Esophagus muscularis mucosa (tissue), 4 donors: ENCODE data around the gene TESK1. TPM values are rescaled to one million over a fixed set of nuclear protein-coding genes. Genes with fewer than 3 reads are reported as not detected.
A peak's percentile ranks its signal among the peaks of the same experiment; 100 is the strongest.

Experiments used
- DNase-seq: peaks from one replicate; pipeline ENCODE4 v3.0.0-alpha.2; 2017; ENCODE audit errors: extremely low spot score
- H3K27ac ChIP-seq, 4 donors: fragments of 200-600 bp; sonication (generic); replicated peaks in 1 of 4; 1 replicate in 3 of 4; 2 replicates in 1 of 4; pipeline ENCODE4 v1.5.1; 2016 to 2019; ENCODE audit warnings: mild to moderate bottlenecking in 1 of 4
- H3K27me3 ChIP-seq, 4 donors: fragments of 200-600 bp; sonication (generic); one replicate each; pipeline versions ENCODE4 v1.5.1 to v1.6.0; 2016 to 2019
- H3K36me3 ChIP-seq, 4 donors: fragments of 200-600 bp; sonication (generic); one replicate each; pipeline ENCODE4 v1.5.1; 2016 to 2019
- H3K4me1 ChIP-seq, 4 donors: fragments of 200-600 bp; sonication (generic); one replicate each; pipeline ENCODE4 v1.5.1; 2016 to 2019
- H3K4me3 ChIP-seq, 4 donors: fragments of 200-600 bp; sonication (generic); 1 replicate in 2 of 4; 2 replicates in 2 of 4; pipeline ENCODE4 v1.5.1; 2016 to 2019; ENCODE audit warnings: mild to moderate bottlenecking in 4 of 4, moderate library complexity in 1 of 4
- H3K9me3 ChIP-seq, 4 donors: fragments of 200-600 bp; sonication (generic); 1 replicate in 3 of 4; 2 replicates in 1 of 4; pipeline ENCODE4 v1.5.1; 2016 to 2019
- EP300 ChIP-seq: sonication (generic); formaldehyde crosslinking; IDR thresholded peaks from one replicate; pipeline ENCODE4 v1.6.1; 2017; ENCODE audit warnings: antibody characterized with exemption
- POLR2A ChIP-seq: fragments of 450-650 bp; IDR thresholded peaks from one replicate; pipeline ENCODE4 v1.6.1; 2017; ENCODE audit warnings: antibody characterized with exemption, moderate library complexity, mild to moderate bottlenecking, low read depth
- POLR2AphosphoS5 ChIP-seq, 2 donors: sonication (generic); formaldehyde crosslinking; IDR thresholded peaks; one replicate each; pipeline ENCODE4 v1.6.1; 2017; ENCODE audit warnings: antibody characterized with exemption in 2 of 2
- WGBS: methylation state at CpG from one replicate; pipeline ENCODE4 v1.1.5; 2018; 5-methylcytosine and 5-hydroxymethylcytosine counted together
- intact Hi-C: fragments of 100-400 bp; cut with DNase I; formaldehyde crosslinking; loops from one replicate; pipeline ENCODE4 v1.15.1; 2023
- total RNA-seq, 4 donors: library from RNA; depleted of rRNA; stranded (reverse); fragments of >200 nt; gene quantifications; one replicate each; pipeline versions ENCODE4 v1.1.0 to v1.2.1, GENCODE V29; 2016
- TF ChIP-seq, protein P1 (sequence below), 3 experiments: fragments of 200-600 bp in 2 of 3; fragments of 450-650 bp in 1 of 3; sonication (generic) in 2 of 3; IDR thresholded peaks; one replicate each; pipeline ENCODE4 v1.5.1; 2017 to 2019; ENCODE audit warnings: antibody characterized with exemption in 3 of 3, mild to moderate bottlenecking in 2 of 3, moderate library complexity in 1 of 3

Gene TESK1
- total RNA-seq, 4 donors from 2014 or later, result 48.2 to 80.6 (median 63.4) TPM

DNA sequence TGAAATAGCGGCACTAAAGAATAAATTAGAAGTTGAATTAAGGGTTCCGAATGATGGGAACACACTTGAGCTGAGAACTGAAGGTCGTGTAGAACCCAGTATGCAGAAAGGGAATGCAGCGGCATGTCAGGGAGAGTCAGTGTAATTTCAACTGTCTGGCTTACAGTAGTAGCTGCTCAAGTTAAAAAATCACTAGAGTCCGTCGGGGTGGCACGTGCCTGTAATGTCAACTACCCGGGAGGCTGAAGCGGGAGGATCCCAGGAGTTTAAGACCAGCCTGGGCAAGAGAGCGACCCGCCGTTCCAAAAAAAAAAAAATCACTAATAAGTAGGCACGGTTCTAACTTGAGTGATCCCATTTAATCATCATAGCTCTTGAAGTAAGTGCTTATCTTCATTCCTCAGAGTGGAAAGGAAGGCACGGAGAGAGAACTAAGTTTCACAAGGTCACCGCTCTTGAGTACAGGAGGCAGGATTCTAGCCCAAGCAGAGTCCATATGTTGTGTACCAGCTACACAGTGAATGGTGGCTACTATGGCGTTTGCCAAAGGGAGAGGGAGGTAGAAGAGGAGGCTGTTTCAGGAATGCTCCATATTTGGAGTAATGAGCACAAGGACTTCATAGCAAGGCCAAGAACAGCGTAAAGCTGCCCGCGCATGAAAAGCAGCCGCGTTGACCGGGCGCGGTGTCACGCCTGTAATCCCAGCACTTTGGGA lies 51.9 kb downstream of the TESK1 start:
- Histone ChIP-seq H3K27me3 (no peaks in the 10 kb centered on the region), H3K4me1 (peaks cover 39 to 47% (median 45%) of the 10 kb centered on the region in 4 donors), H3K27ac (peak overlapping the region; percentile 95 to 99 (median 98)), H3K36me3 (peaks cover 0 to 20% (median 9%) of the 10 kb centered on the region in 4 donors), H3K9me3 (no peaks in the 10 kb centered on the region), H3K4me3 (peak overlapping the region; percentile 68 to 97 (median 82))
- 20% methylated on average over 25 of the region's 25 CpGs for WGBS
- intact Hi-C loops, result no loop called here
- peak; percentile 92 for DNase-seq
- no peak for TF ChIP-seq POLR2A
- TF ChIP-seq, protein P1, sequence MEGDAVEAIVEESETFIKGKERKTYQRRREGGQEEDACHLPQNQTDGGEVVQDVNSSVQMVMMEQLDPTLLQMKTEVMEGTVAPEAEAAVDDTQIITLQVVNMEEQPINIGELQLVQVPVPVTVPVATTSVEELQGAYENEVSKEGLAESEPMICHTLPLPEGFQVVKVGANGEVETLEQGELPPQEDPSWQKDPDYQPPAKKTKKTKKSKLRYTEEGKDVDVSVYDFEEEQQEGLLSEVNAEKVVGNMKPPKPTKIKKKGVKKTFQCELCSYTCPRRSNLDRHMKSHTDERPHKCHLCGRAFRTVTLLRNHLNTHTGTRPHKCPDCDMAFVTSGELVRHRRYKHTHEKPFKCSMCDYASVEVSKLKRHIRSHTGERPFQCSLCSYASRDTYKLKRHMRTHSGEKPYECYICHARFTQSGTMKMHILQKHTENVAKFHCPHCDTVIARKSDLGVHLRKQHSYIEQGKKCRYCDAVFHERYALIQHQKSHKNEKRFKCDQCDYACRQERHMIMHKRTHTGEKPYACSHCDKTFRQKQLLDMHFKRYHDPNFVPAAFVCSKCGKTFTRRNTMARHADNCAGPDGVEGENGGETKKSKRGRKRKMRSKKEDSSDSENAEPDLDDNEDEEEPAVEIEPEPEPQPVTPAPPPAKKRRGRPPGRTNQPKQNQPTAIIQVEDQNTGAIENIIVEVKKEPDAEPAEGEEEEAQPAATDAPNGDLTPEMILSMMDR (IDR thresholded peaks at IDR 0.05), result no peak
- no peak for TF ChIP-seq EP300
- TF ChIP-seq POLR2AphosphoS5 (IDR thresholded peaks at IDR 0.05), result no peak

DNA sequence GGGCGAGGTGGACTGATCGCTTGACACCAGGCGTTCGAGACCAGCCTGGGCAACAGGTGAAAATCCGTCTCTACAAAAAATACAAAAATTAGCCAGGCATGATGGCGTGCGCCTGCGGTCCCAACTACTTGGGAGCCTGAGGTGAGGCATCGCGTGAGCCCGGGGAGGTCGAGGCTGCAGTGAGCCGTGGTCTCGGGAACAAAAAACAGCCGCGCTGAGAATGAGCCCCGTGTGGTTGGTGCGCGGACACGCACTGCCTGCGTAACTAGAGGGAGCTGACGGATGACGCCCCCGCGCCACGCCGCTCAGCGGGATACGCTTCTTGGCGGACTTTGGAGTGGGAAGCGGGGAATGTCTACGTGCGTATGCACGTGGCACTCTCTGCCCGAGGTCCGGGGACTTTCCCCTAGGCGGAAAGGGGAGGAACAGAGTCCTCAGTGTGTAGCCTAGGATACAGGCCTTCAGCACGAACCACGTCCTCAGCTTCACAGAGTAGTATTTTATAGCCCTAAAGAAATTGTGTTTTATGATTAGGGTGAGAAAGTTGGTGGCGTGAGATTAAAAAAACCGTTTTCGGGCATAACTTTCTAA lies 52.6 kb downstream of the TESK1 start, which contains the start of gene RMRP:
RMRP (minus strand) TSS at position 474 of the 591 bp plus-strand sequence.
- TF ChIP-seq POLR2AphosphoS5 (IDR thresholded peaks at IDR 0.05) (peak in 1 of 2 donors; percentile 99), POLR2A (peak; percentile 58), EP300 (peak; percentile 97)
- TF ChIP-seq, protein P1 (IDR thresholded peaks at IDR 0.05), result peak in 2 of 3 experiments; percentile 41 to 53
- H3K27ac ChIP-seq, result peak within 1 kb of the TSS; percentile 95 to 99 (median 98)
- peak; percentile 99 for DNase-seq
- H3K4me1 ChIP-seq, result peaks cover 43 to 54% (median 51%) of the 10 kb centered on the region in 4 donors
- peak within 1 kb of the TSS; percentile 68 to 97 (median 82) for H3K4me3 ChIP-seq
- H3K27me3 ChIP-seq, result no peaks in the 10 kb centered on the region
- intact Hi-C loops, result loop anchor here (2.0 kb wide), 2 partner anchors 33 to 71 kb away; no protein-coding TSS in a partner anchor
- 0% methylated on average over 24 of the region's 42 CpGs for WGBS
- H3K9me3 ChIP-seq, result no peaks in the 10 kb centered on the region
- peaks cover 0 to 20% (median 9%) of the 10 kb centered on the region in 4 donors for H3K36me3 ChIP-seq

DNA sequence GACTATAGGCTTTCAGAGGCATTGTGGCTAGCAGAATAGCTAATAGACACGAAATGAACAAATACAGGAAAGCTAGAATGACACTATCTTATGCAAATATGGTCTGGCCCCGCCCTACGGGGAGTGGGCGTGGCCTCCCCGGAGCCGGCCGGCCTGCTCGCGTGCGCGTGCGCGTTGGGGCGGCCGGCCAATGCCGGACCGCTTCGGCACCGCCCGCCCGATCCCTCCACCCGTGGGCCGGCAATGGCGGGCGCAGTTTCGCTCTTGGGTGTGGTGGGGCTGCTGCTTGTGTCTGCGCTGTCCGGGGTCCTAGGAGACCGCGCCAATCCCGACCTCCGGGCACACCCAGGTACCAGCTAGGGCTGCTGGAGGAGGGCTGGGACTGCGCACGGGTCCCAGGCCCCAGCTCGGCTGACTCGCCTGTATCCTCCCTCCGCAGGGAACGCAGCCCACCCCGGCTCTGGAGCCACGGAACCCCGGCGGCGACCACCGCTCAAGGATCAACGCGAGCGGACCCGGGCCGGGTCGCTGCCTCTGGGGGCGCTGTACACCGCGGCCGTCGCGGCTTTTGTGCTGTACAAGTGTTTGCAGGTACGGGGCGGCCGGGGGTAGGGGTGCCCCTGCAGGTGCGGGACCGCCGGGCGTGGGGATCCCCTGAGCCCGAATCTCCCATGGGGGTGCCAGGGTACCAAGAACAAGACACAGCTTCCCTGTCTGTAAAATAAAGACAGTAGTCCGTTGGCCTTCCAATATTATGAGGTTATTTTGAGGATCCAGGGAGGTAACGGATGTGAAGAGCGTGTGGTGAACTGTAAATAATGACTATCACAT lies 53.3 kb downstream of the TESK1 start, which contains the start of gene CCDC107:
CCDC107 (plus strand) TSS at position 156 of the 831 bp plus-strand sequence; CDS start at position 244, 88 bp downstream.
- Histone ChIP-seq H3K27me3 (no peaks in the 10 kb centered on the region), H3K36me3 (peaks cover 0 to 20% (median 9%) of the 10 kb centered on the region in 4 donors), H3K4me1 (peaks cover 43 to 61% (median 58%) of the 10 kb centered on the region in 4 donors), H3K4me3 (peak within 1 kb of the TSS; percentile 68 to 97 (median 82)), H3K27ac (peak within 1 kb of the TSS; percentile 95 to 99 (median 98)), H3K9me3 (no peaks in the 10 kb centered on the region)
- no peak for DNase-seq
- intact Hi-C loops, result loop anchor here (2.0 kb wide), 2 partner anchors 32 to 70 kb away; no protein-coding TSS in a partner anchor
- WGBS, result 0% methylated on average over 9 of the region's 67 CpGs
- TF ChIP-seq POLR2A, result peak; percentile 95
- peak in 1 of 2 donors; percentile 79 for TF ChIP-seq POLR2AphosphoS5 (IDR thresholded peaks at IDR 0.05)
- TF ChIP-seq, protein P1 (IDR thresholded peaks at IDR 0.05), result peak in 2 of 3 experiments; percentile 38 to 50
- TF ChIP-seq EP300, result no peak

DNA sequence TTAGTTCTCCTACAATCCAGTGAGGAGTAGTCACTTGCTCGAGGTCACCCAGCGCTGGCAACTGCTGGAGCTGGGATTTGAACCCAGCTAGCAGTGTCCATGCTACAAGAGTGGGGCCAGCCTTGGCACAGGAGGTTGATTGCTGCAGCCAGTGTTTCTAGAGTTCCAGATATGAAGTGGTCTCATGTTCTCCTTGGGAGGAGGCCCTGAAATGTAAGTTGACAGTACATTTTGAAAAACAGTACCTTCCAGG lies 53.8 kb downstream of the TESK1 start:
- Histone ChIP-seq H3K4me3 (peak overlapping the region; percentile 68 to 97 (median 82)), H3K36me3 (peaks cover 0 to 20% (median 9%) of the 10 kb centered on the region in 4 donors), H3K27ac (peak overlapping the region; percentile 95 to 99 (median 98)), H3K9me3 (no peaks in the 10 kb centered on the region), H3K4me1 (peaks cover 43 to 66% (median 64%) of the 10 kb centered on the region in 4 donors), H3K27me3 (no peaks in the 10 kb centered on the region)
- DNase-seq, result no peak
- intact Hi-C loops, result loop anchor here (2.0 kb wide), 2 partner anchors 32 to 70 kb away; no protein-coding TSS in a partner anchor
- TF ChIP-seq, protein P1 (IDR thresholded peaks at IDR 0.05), result no peak
- no peak for TF ChIP-seq EP300
- no peak for TF ChIP-seq POLR2A
- no peak for TF ChIP-seq POLR2AphosphoS5 (IDR thresholded peaks at IDR 0.05)
- 0% methylated on average over 2 of the region's 2 CpGs for WGBS
